Measurements from ENCODE around the gene KRTAP10-3.

The KRTAP10-3 gene

DNA sequence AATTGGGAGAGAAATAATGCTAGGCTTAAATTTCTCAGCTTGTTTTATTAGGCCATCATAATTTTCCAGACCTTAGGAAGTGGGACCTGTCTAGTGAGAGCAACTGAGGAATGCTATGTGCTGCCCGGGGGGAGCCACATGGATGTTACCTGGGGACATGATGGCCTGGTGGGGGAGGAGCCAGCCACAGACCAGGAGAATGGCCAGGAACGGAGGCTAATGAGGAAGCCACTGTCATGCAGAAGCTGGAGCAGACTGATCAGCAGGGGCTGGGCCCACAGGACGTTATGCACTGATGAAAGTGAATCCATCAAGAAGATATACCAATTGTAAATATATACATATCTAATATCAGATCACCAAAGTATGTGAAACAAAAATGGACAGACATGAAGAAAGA lies 14.0 kb downstream of the KRTAP10-3 start:
- DNase-seq = no peak

DNA sequence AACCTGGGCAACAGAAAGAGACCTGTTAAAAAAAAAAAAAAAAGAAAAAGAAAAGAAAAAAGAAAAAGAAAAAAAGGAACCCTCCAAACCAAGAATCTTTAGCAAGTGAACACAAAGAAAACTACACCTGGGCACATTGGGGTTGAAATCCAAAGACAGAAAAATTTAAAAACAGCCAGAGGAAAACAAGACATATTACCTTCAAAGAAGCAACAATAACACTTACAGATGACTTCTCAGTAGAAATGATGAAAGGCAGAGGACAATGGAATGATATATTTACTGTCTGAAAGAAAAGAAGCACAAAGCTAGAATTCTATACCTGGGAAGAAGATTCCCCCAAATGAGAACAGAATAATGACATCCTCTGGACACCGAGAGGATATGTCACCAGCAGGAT lies 15.9 kb downstream of the KRTAP10-3 start:
- DNase-seq = no peak

DNA sequence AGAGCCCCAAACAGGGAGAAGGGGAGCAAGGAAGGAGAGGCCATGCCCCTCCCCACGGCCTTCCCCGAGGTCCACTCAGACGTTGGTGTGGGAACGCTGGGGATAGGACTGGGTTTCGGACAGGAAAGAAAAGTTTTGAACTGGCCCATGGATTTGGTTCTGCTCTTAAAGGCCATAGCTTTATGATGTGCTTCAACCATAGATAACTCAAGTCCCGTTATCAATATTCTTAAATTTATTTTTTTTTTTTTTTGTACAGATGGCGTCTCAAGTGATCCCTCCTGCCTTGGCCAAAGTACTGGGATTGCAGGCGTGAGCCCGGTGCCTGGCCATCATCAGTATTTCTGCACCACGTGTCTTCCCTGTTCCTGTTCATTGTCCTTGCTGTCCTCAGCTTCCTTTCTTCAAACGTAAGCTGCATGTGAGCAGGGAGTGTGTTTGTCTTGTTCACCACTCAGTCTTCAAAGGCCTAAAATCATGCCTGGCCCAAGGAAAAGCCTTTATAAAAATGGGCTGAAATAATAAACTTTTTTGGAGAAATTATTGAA lies 17.8 kb downstream of the KRTAP10-3 start:
- DNase-seq = no peak

DNA sequence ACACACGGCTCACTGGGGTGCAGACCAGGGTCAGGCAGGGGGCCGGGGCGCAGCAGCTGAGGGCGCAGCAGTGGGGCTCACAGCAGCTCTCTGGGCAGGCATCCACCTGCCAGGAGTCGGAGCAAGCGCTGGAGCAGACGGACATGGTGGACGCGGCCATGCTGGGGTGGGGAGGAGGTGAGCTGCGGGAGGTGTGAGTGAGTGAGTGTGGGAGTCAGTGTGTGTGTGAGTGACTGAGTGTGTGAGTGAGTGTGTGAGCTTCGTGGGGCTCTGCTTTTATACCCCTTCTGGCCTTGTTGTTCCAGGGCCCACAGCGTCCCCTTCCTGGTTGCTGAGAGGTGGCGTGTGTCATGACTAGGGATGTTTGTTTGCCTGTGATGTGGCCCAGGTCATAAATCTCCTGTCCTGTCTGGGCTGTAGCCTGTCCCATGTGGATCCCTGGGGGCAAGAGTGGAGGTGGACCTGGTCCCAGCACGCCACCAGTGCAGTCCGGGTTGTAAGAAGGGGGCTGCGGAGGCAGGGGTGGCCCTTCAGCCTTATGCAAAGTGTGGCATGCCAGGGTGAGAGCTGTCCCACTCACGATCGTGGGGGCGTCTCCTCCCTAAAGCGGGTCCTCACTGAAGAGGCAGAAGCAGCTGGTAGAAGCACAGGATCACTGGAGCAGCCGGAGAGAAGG lies 18.5 kb downstream of the KRTAP10-3 start, which contains the start of gene KRTAP10-1:
Gene KRTAP10-1, minus strand, starts transcription at position 205 of the 676 bp plus-strand sequence. Its CDS starts 45 bp downstream, at position 160.
- DNase-seq = no peak

DNA sequence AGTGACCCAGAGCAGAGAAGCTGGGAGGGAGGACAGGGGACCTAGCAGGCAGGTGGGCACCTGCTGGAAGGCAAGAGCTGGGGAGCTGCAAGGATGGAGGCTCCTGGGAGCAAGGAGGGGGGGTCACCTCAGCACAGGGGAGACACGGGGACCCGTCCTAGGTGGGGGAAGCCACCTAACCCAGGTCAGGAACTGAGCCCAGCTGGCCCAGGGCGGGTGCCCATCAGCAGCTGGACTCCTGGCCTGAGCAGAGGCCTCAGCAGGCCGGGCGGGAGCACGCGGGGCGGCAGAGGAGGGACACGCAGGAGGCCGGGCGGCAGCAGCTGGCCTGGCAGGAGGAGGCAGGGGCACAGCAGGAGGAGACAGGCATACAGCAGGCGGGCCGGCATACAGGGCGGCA lies 19.5 kb downstream of the KRTAP10-3 start:
- no peak for DNase-seq

DNA sequence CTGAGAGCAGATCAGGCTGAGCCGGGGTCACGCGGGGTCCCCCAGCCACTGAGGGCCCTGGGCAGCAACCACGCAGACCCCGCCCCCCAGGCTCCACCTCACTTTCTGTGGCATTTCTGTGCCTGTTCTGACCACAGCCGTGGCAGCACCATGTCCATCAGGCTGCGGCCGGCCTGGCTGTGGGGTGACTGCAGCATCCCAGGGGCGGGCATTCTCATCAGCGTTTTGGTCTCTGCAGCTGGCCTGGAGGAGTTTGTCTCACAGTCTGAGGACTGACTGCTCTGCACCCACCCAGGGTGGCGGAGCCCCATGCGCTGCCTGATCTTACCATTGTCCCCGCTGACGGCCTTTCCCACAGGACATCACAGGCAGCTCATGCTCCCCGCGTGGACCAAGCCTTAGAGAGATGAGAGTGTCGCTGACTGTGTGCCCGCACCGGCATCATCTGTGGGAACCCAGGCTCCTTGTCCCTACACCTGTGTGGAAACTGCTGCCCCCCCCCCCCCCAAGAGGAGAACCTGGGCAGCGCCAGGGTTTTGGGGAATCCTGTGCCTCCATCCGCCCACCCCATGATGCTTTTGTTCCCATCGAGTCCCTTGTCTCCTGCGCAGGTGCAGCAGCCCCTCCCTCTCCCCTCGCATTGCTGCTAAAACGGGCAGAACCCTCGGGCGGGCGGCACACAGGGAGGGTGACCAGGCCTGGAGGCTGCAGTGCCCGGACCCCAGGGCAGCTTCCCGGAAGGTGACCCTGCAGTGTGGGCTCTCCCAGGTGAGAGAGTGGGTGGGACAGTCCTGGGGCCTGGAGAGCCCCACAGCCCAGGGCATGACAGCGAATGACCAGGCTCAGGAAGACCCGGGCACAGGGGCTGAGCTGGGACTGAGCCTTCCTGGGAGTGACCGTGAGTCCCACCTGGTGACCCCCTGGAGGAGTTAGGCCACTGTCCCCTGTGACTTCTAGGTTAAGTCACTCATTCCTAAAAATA lies 20.4 kb downstream of the KRTAP10-3 start:
- DNase-seq = no peak

DNA sequence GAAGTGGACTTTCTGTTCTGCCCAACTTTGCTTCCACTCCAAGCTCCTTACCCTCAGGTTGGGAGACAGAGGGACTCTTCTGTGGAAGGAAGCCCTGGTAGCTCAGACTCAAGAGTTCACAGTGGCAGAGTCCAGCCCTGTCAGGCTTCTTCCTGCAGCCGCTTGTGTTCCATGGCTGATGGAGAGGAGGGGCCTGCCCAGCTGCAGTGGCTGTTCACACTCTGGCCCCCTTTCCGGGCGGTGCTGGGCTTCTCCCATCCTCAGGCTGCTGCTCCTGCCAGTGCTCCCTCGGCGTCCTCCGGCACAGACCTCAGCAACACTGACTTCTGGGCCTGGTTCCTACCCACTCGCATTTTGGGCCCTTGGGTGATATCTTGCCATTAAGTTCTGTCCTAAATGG lies 22.6 kb downstream of the KRTAP10-3 start:
- no peak for DNase-seq

DNA sequence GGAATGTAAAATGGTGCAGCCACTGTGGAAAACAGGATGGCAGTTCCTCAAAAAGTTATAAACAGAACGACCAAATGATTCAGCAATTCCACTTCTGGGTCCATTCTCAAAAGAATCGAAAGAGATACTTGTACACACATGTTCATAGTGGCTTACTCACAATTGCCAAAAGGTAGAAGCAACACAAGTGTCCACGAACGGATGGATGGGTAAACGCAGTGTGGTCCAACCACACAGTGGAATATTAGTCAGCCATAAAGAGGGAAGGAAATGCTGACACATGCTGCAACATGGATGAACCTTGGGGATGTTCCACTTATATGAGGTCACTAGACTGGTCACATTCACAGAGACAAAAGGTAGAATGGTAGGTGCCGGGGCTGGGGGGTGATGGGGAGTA lies 23.9 kb downstream of the KRTAP10-3 start:
- DNase-seq = no peak

DNA sequence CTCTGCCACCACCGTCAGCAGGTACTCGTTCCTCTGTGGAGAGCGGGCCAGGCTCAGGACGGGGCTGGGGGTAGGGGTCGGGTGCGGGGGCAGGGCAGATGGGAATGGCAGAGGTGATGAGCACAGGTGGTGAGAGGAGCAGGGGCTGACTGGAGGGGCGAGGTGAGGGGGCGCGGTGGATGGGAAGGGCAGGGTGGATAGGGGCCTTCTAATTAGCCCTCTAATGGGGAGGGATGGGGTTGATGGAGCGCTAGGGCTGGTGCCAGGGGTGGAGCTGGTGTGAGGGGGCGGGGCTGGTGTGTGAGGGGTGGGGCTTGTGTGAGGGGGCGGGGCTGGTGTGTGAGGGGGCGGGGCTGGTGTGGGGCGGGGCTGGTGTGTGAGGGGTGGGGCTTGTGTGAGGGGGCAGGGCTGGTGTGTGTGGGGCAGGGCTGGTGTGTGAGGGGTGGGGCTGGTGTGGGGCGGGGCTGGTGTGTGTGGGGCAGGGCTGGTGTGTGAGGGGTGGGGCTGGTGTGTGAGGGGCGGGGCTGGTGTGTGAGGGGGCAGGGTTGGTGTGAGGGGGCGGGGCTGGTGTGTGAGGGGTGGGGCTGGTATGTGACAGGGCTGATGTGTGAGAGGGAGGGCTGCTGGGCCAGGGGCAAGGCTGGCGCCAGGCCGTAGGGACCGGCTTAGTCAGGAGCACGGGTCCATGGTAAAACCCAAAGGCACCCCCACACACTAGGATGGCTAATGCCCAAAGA lies 24.5 kb downstream of the KRTAP10-3 start:
- DNase-seq = no peak

DNA sequence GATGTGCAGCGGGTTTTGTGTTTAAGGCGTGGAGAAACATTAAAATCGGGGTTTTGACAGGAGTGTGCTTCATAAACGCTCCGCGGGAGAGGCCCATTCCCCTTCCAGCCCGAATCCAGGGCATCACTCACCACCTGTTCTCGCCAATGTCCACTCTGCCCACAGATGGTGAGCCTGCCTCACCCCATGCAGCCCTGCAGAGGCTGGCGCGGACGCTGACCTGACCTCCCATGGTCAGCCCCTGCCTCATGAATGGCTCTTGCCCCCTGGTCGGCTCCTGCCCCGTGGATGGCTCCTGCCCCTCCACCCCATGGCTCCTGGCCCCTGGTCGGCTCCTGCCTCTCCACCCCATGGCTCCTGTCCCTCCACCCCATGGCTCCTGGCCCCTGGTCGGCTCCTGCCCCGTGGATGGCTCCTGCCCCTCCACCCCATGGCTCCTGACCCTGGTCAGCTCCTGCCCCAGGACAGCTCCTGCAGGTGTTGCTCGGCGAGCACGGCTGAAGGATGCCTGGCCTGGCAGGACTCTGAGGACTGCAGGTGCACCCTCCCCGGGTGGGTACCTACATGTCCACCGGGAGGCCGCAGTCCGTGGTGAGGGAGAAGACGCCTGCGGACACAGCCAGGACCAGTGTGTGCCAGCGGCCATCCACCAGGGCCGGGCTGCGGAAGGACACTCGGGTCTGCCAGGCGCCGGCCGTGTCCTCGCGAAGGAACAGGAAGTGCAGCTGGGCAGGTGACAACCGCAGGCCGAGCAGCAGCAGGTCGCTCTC lies 25.3 kb downstream of the KRTAP10-3 start:
- DNase-seq = no peak

DNA sequence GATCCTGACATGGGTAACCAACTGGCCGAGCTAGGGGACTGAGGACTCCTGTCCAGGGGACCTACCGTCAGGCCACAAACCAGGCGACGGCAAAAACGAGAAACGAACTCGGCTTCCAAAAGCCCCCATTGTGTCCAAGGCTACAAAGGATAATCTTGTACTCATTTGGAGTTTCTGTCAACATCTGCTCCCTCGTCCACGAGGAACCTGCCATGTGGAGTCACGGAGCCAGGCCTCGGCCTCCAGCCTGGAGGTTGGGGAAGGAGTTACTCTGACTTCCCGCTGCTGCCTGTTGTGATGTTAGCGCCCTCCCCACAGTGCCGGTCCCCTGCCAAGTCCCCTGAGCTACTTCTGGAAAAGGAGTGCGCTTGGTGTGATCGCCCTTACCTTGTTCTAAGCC lies 25.9 kb downstream of the KRTAP10-3 start:
- DNase-seq = no peak

DNA sequence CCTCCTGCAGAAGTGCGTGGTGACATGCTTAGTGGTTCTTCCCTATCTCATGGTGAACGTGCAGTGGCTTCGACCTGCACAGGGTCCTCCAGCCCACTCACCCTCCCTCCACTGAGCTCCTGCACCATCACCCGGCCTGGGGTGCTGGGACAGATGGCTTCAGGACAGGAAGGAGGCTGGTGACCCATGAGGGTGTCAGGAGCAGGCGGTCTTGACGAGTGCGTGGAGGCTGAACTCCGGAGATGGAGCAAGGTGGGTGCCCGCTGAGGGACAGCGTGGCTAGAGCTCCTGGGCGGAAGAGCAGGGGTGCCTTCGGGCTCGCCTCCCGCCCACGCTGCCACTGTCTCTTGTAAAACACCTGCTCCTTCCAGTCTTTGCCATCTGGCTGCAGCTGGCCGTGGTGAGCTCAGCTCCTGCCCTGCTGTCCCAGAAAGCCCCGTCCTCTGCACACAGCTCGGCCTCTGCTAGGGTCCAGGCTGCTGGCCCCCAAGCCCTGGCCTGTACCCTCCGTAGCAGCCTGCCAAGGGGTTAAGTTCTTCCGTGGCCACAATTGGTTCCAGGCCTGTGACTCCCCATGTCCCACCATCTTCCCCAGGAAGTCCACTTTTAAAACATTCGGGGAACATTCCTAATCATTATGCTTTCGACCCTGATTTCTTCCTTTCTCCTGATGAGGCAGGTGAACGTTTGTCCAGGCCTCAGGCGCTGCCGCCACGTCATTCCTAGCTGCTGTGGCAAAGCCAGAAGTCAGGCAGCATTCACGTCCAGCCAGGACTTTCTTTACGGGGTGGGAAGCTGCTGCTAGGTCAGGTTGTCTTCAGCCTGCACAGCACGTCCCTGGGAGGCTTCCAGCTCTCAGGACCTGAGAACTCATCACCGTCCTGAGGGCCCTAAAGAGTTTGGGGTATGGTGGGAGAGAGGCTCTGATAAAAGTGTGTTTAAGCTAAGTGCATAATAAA lies 26.7 kb downstream of the KRTAP10-3 start:
- DNase-seq = no peak

DNA sequence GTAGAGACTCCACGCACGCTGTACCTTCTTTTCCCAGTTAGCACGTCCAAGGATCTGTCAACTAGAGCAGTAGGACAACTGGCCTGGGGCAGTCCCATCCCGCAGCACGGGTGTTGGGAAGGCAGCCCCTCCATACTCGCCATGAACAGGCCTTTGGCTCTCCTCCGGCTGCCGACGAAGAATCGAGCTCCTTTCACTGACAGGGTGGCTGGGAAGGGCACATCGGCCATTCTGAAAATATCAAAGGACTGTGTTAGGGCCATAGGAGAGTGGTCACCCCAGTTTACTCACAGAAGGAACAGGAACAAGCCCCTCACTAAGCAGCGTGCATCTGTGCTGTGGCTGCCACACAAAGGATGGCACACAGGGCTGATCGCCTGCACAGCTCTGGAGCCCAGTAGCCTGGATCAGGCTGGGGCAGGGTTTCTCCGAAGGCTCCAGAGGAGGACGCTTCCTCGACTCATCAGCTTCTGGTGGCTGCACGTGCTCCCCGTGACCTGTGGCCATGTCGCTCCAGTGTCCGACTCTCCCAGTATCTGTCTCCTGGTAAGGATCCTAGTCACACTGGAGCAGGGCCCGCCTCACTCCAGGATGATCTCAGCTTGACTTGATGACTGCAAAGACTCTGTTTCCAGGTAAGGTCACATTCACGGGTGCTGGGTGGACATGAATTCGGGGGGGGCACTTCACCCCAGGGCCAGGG lies 27.5 kb downstream of the KRTAP10-3 start:
- DNase-seq = no peak

DNA sequence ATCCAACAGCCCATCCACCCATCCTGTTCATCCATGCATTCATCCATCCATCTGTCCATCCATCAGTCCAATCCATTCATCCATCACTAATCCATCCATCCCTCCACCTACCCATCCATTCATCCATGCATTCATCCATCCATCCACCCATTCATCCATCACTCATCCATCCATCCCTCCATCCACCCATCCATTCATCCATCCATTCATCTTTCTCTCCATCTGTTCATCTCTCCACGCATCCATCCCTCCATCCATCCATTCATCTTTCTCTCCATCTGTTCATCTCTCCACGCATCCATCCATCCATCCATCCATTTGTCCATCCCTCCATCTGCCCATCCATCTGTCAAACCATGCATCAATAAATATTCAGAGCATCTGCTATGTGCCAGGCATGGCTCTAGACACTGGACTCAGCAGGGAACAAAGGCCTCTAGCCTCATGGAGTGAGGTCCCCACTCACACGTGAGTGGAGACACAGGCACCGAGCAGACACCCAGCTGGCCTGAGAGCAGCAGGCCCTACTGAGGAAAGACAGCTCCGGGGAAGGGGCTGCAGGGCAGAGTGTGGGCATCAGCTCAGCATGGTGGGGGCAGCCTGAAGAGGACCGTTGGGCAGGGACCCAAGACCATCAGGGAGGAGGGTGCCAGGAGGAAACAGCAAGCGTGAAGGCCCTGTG lies 28.2 kb downstream of the KRTAP10-3 start:
- DNase-seq = no peak

DNA sequence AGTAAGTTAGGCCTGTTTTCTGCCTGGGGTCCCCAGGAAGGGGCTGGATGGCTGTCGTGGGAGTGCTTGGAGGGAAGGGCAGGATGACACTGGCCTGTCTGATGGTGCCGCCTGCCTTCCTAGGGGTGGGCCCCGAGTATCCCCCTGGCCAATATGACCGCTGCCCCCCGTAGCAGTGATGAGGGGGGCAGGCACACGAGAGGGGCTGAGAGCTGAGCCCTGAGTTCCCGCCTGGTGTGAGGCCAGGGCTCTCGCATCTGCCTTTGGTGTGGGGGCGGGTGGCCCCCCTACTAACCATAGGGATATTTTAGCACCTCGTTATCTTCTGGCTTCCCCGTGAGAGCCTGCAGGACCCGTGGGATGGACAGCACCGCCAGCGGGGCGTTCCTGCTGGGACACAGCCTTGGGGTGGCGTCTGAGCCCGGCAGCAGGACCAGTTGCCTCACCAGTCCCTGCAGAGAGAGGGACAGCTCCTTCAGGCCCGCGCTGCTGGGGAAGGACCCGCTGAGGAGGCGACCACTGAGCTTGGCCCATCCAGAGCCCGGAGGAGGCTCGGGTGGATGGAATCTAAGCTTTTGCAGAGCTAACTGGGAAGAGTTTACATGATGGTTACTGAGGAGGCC lies 29.0 kb downstream of the KRTAP10-3 start:
- no peak for DNase-seq

DNA sequence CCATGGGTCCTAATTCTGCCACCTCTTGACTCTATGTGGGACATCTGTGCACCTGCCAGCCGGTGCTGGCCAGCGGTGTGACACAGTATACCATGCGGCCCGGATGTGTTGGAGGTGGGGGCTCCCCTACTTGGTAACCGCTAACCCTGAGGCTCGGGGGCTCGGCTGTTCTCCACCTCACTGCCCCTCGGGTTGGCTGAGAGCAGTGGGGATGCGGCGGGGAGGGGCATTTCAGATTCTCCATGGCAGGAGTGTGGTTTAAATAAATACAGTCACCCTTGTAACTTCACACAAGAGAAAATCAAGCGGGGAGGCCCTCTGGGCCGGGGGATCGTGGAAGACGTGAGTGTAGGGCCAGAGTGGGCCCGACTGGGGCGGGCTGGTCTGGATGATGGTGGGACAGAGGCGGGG lies 29.6 kb downstream of the KRTAP10-3 start:
- no peak for DNase-seq

DNA sequence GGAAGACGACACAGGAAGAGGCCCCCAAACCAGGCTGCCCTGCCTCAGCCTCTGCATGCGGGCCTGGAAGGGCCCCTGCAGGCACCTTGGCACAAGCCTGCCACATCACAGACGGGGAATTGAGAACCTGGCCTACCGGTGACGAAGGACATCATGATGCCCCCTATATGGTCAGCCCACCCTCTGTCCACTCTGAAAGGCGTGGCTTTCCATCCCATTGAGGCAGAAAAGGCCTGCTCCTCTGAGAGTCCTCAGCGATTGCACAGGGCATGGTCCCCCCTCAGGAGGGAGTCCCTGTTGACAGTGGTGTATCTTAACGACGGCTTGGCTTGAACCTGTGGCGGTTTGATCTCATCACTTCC lies 30.0 kb downstream of the KRTAP10-3 start:
- no peak for DNase-seq

DNA sequence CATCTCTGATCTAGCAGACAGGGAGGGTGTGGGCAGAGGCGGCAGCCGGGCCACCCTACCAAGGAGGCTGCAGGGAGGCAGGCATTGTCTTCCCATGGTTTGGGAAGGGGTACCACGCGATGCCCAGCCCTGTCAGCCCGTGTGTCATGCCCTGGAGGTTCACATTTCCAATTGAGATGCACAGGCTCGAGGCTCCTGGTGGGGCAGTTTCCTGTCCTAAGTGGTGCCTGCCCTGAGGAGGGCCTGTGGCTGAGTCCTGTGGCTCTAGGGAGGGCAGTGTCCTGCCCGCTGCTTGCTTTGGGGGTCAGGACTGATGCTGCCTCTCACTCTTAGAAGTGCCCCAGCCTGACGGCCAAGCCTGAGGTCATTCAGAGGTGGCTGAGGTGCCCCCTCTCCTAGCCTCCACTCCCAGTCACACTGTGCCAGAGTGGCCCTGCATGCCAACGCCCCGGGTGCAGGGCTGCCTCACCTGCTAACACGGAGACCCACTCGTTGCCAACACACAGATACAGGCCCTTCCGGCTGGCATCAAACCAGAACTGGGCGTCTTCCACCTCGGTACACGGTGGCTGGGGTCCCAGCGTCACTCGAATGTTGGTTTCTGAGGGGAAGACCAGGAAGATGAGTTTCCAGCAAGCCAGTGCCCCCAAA lies 30.5 kb downstream of the KRTAP10-3 start:
- no peak for DNase-seq
